Panc1 (cell line): Measurements from ENCODE around the gene ADCY1. TPM values are rescaled to one million over a fixed set of nuclear protein-coding genes. Genes with fewer than 3 reads are reported as not detected.

Source experiments
- ATAC-seq: fragments of 200-7000 bp; cut with Tn5 transposase; 2 replicates; pipeline ENCODE4 v1.9.1; 2020; ENCODE audit warnings: mild to moderate bottlenecking, moderate library complexity
- BruUV-seq: library from RNA; stranded (reverse); fragments of 400-500 nt; replicated peaks from 2 replicates; lab custom pipeline; 2021; lab: Mats Ljungman, UMichigan
- CTCF ChIA-PET: fragments of 300-600 bp; sonication (Branson Sonifier 250); formaldehyde crosslinking; loops from one replicate; lab custom pipeline; 2022; ENCODE audit warnings: antibody characterized with exemption; lab: Charles Lee
- POLR2A ChIA-PET: fragments of 300-600 bp; sonication (Branson Sonifier 250); formaldehyde crosslinking; loops from one replicate; lab custom pipeline; 2022; ENCODE audit warnings: antibody characterized with exemption; lab: Charles Lee
- DNase-seq: peaks from one replicate; pipeline ENCODE4 v3.0.0-alpha.2; 2010; ENCODE audit warnings: low read depth, low spot score
- H3K27ac ChIP-seq: 2 replicates; pipeline ENCODE4 v1.5.1; 2011; ENCODE audit warnings: mild to moderate bottlenecking, low read length, inconsistent platforms
- H3K27me3 ChIP-seq: fragments of 200-500 bp; sonication (Bioruptor generic); 2 replicates; pipeline ENCODE4 v1.6.0; 2014; ENCODE audit warnings: low read length, inconsistent platforms; ENCODE audit not compliant: control insufficient read depth, insufficient read depth
- H3K36me3 ChIP-seq: fragments of 200-500 bp; sonication (Bioruptor generic); 2 replicates; pipeline ENCODE4 v1.5.1; 2014; ENCODE audit warnings: inconsistent platforms, mild to moderate bottlenecking, low read length, moderate library complexity; ENCODE audit not compliant: control insufficient read depth, insufficient read depth
- H3K4me1 ChIP-seq: 2 replicates; pipeline ENCODE4 v1.5.1; 2011; ENCODE audit warnings: inconsistent platforms, mild to moderate bottlenecking, low read length, moderate library complexity; ENCODE audit not compliant: control insufficient read depth, insufficient read depth
- H3K4me3 ChIP-seq, 2 experiments: 2 replicates each; pipeline ENCODE4 v1.5.1; 2011 to 2012; ENCODE audit warnings: low read depth in 2 of 2, low read length in 2 of 2, mild to moderate bottlenecking in 2 of 2, inconsistent platforms in 1 of 2, moderate library complexity in 1 of 2
- H3K9me3 ChIP-seq: fragments of 200-500 bp; sonication (Bioruptor generic); 2 replicates; pipeline ENCODE4 v1.5.1; 2014; ENCODE audit warnings: low read depth, mild to moderate bottlenecking, inconsistent platforms, low read length, moderate library complexity; ENCODE audit not compliant: control insufficient read depth, insufficient read depth
- POLR2AphosphoS5 ChIP-seq: IDR thresholded peaks from 2 replicates; pipeline ENCODE4 v1.6.1; 2012; ENCODE audit warnings: mild to moderate bottlenecking, low read depth, low read length, moderate library complexity
- REST ChIP-seq, 2 experiments: IDR thresholded peaks; 2 replicates each; pipeline ENCODE4 v1.6.1; 2011 to 2012; ENCODE audit warnings: low read depth in 2 of 2, control low read depth in 1 of 2, low read length in 1 of 2, mild to moderate bottlenecking in 1 of 2, moderate library complexity in 1 of 2; ENCODE audit not compliant: insufficient read depth in 1 of 2
- SIN3A ChIP-seq: IDR thresholded peaks from 2 replicates; pipeline ENCODE4 v1.6.1; 2012; ENCODE audit warnings: low read depth, mild to moderate bottlenecking, low read length, moderate library complexity, borderline replicate concordance; ENCODE audit not compliant: insufficient read depth
- TCF7L2 ChIP-seq: IDR thresholded peaks from 2 replicates; pipeline ENCODE4 v1.6.1; 2011; ENCODE audit warnings: mild to moderate bottlenecking, low read depth, low read length, inconsistent platforms
- in situ Hi-C: cut with HindIII; loops from 2 replicates; pipeline ENCODE4 v1.10.0; 2016; ENCODE audit warnings: low sequenced_read_pairs, low pct_unique_long_range_greater_than_20kb
- intact Hi-C: fragments of 100-400 bp; cut with micrococcal nuclease; formaldehyde crosslinking; loops from one replicate; pipeline ENCODE4 v1.10.0; 2022; ENCODE audit not compliant: unreplicated experiment
- total RNA-seq: library from RNA; stranded (reverse); gene quantifications from one replicate; pipeline ENCODE4 v1.2.1, GENCODE V29; 2021; ENCODE audit not compliant: unreplicated experiment
- TF ChIP-seq, protein P1 (sequence below): fragments of 450-650 bp; IDR thresholded peaks from 2 replicates; pipeline ENCODE4 v1.5.1; 2017; ENCODE audit warnings: mild to moderate bottlenecking

ADCY1 gene
- total RNA-seq, 1 experiment from 2014 or later, result 2.1 TPM

- no TSS peak for BruUV-seq
- intact Hi-C loops, result no loop called here
These were observed 7.8 kb upstream of the ADCY1 start for GRCh38 chr7:45566386-45566785.

GRCh38 chr7:45566961-45567360, 7.2 kb upstream of the ADCY1 start:
- Histone ChIP-seq H3K36me3 (no peaks in the 10 kb centered on the region), H3K27me3 (peaks cover 41% of the 10 kb centered on the region), H3K9me3 (no peaks in the 10 kb centered on the region), H3K27ac (no peak overlapping the region), H3K4me3 (no peak overlapping the region), H3K4me1 (no peaks in the 10 kb centered on the region)
- ChIA-PET POLR2A (no interaction called here), CTCF (no interaction called here)
- intact Hi-C loops, result no loop called here
- BruUV-seq, result no TSS peak
- DNase-seq, result no peak
- TF ChIP-seq REST (IDR thresholded peaks at IDR 0.05; ENCODE audit: insufficient read depth in 1 of 2, low read depth in 2 of 2, low read length in 1 of 2), result no peak
- TF ChIP-seq, protein P1, sequence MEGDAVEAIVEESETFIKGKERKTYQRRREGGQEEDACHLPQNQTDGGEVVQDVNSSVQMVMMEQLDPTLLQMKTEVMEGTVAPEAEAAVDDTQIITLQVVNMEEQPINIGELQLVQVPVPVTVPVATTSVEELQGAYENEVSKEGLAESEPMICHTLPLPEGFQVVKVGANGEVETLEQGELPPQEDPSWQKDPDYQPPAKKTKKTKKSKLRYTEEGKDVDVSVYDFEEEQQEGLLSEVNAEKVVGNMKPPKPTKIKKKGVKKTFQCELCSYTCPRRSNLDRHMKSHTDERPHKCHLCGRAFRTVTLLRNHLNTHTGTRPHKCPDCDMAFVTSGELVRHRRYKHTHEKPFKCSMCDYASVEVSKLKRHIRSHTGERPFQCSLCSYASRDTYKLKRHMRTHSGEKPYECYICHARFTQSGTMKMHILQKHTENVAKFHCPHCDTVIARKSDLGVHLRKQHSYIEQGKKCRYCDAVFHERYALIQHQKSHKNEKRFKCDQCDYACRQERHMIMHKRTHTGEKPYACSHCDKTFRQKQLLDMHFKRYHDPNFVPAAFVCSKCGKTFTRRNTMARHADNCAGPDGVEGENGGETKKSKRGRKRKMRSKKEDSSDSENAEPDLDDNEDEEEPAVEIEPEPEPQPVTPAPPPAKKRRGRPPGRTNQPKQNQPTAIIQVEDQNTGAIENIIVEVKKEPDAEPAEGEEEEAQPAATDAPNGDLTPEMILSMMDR, result no peak
- no peak for TF ChIP-seq SIN3A
- no peak for TF ChIP-seq TCF7L2
- ATAC-seq, result no peak
- in situ Hi-C loops, result no loop called here

More at GRCh38 chr7:45566386-45566785, 7.8 kb upstream of the ADCY1 start:
- in situ Hi-C loops, result no loop called here
- TF ChIP-seq SIN3A, result no peak
- TF ChIP-seq TCF7L2, result no peak
- no peak for TF ChIP-seq POLR2AphosphoS5
- TF ChIP-seq REST (IDR thresholded peaks at IDR 0.05; ENCODE audit: insufficient read depth in 1 of 2, low read depth in 2 of 2, low read length in 1 of 2), result no peak
- TF ChIP-seq, protein P1, result no peak
- peaks cover 36% of the 10 kb centered on the region for H3K27me3 ChIP-seq
- ATAC-seq, result no peak
- H3K4me3 ChIP-seq, result no peak overlapping the region
- no peaks in the 10 kb centered on the region for H3K9me3 ChIP-seq
- DNase-seq, result no peak
- no peaks in the 10 kb centered on the region for H3K36me3 ChIP-seq
- no peak overlapping the region for H3K27ac ChIP-seq
- ChIA-PET CTCF (no interaction called here), POLR2A (no interaction called here)
- H3K4me1 ChIP-seq, result no peaks in the 10 kb centered on the region
